Measurements from ENCODE around the gene PSKH1.

PSKH1 gene

GRCh38 chr16:67892899-67893742 is at the start of gene PSKH1 (continued):
- TF ChIP-seq, protein P1, sequence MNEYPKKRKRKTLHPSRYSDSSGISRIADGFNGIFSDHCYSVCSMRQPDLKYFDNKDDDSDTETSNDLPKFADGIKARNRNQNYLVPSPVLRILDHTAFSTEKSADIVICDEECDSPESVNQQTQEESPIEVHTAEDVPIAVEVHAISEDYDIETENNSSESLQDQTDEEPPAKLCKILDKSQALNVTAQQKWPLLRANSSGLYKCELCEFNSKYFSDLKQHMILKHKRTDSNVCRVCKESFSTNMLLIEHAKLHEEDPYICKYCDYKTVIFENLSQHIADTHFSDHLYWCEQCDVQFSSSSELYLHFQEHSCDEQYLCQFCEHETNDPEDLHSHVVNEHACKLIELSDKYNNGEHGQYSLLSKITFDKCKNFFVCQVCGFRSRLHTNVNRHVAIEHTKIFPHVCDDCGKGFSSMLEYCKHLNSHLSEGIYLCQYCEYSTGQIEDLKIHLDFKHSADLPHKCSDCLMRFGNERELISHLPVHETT (tag by site-specific recombination; IDR thresholded peaks at IDR 0.05) = no peak
- TF ChIP-seq RBAK (tag by site-specific recombination; IDR thresholded peaks at IDR 0.05) (no peak), KLF9 (tag by site-specific recombination; IDR thresholded peaks at IDR 0.05; ENCODE audit: low read depth) (peak; percentile 33; the same call in 1 of the 2 replicates), KLF7 (tag by site-specific recombination; IDR thresholded peaks at IDR 0.05; ENCODE audit: borderline replicate concordance) (no peak), ZNF610 (tag by site-specific recombination; IDR thresholded peaks at IDR 0.05; ENCODE audit: borderline replicate concordance) (no peak), ZNF701 (tag by site-specific recombination; IDR thresholded peaks at IDR 0.05) (no peak), GFI1B (tag by site-specific recombination; IDR thresholded peaks at IDR 0.05) (no peak), ZNF366 (tag by site-specific recombination; conservative IDR thresholded peaks at IDR 0.05) (peak; percentile 84), ZNF302 (tag by site-specific recombination; IDR thresholded peaks at IDR 0.05; ENCODE audit: low read depth) (no peak), TRIM28 (IDR thresholded peaks at IDR 0.05; ENCODE audit: borderline replicate concordance, low read length) (no peak), ZNF785 (tag by site-specific recombination; IDR thresholded peaks at IDR 0.05) (no peak), ZNF133 (tag by site-specific recombination; IDR thresholded peaks at IDR 0.05) (no peak), ZNF19 (tag by site-specific recombination; IDR thresholded peaks at IDR 0.05; ENCODE audit: low read depth) (no peak), ZNF623 (tag by site-specific recombination; IDR thresholded peaks at IDR 0.05) (no peak), ZNF664 (tag by site-specific recombination; IDR thresholded peaks at IDR 0.05) (no peak), ZNF175 (tag by site-specific recombination; IDR thresholded peaks at IDR 0.05) (no peak), ZNF707 (tag by site-specific recombination; IDR thresholded peaks at IDR 0.05) (no peak), ZNF394 (tag by site-specific recombination; IDR thresholded peaks at IDR 0.05; ENCODE audit: borderline replicate concordance) (no peak), ZNF223 (tag by site-specific recombination; IDR thresholded peaks at IDR 0.05) (no peak), ZNF138 (tag by site-specific recombination; IDR thresholded peaks at IDR 0.05; ENCODE audit: borderline replicate concordance) (no peak), ZNF626 (tag by site-specific recombination; IDR thresholded peaks at IDR 0.05) (0 out of 2 replicates have a peak, but pooled peaks have one; percentile 38), ZBTB17 (tag by site-specific recombination; IDR thresholded peaks at IDR 0.05) (no peak), ZNF174 (tag by site-specific recombination; IDR thresholded peaks at IDR 0.05) (no peak), ZBTB20 (tag by site-specific recombination; IDR thresholded peaks at IDR 0.05) (peak; percentile 33; the same call in 1 of the 2 replicates), HOXA7 (CRISPR knock-in tag; IDR thresholded peaks at IDR 0.05; ENCODE audit: borderline replicate concordance) (no peak; the same call in 1 of the 2 replicates), ZSCAN18 (tag by site-specific recombination; IDR thresholded peaks at IDR 0.05) (no peak), ZNF677 (tag by site-specific recombination; IDR thresholded peaks at IDR 0.05) (peak; percentile 51; the same call in 1 of the 2 replicates), ZNF335 (tag by site-specific recombination; conservative IDR thresholded peaks at IDR 0.05) (peak; percentile 50; the same call in 1 of the 2 replicates), YY2 (tag by site-specific recombination; IDR thresholded peaks at IDR 0.05) (peak; percentile 84), HOXC10 (CRISPR knock-in tag; IDR thresholded peaks at IDR 0.05) (0 out of 2 replicates have a peak, but pooled peaks have one; percentile 43), GLI4 (tag by site-specific recombination; IDR thresholded peaks at IDR 0.05) (no peak), ZNF600 (tag by site-specific recombination; IDR thresholded peaks at IDR 0.05) (peak; percentile 73), SCRT2 (tag by site-specific recombination; IDR thresholded peaks at IDR 0.05) (no peak), ZNF776 (tag by site-specific recombination; IDR thresholded peaks at IDR 0.05; ENCODE audit: borderline replicate concordance) (no peak), ZNF341 (tag by site-specific recombination; IDR thresholded peaks at IDR 0.05; ENCODE audit: low read depth) (no peak), ZNF514 (tag by site-specific recombination; IDR thresholded peaks at IDR 0.05) (no peak)
- TF ChIP-seq, protein P2, sequence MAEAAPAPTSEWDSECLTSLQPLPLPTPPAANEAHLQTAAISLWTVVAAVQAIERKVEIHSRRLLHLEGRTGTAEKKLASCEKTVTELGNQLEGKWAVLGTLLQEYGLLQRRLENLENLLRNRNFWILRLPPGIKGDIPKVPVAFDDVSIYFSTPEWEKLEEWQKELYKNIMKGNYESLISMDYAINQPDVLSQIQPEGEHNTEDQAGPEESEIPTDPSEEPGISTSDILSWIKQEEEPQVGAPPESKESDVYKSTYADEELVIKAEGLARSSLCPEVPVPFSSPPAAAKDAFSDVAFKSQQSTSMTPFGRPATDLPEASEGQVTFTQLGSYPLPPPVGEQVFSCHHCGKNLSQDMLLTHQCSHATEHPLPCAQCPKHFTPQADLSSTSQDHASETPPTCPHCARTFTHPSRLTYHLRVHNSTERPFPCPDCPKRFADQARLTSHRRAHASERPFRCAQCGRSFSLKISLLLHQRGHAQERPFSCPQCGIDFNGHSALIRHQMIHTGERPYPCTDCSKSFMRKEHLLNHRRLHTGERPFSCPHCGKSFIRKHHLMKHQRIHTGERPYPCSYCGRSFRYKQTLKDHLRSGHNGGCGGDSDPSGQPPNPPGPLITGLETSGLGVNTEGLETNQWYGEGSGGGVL (tag by site-specific recombination; IDR thresholded peaks at IDR 0.05) = no peak
